Gastroesophageal sphincter (tissue), 3 donors: ENCODE measurements around the gene STARD4.

Source experiments
- CTCF ChIP-seq, 4 experiments: fragments of 200-600 bp in 2 of 4; fragments of 450-650 bp in 2 of 4; sonication (generic) in 1 of 4; IDR thresholded peaks; one replicate each; pipeline ENCODE4 v1.5.1; 2017 to 2019; ENCODE audit warnings: antibody characterized with exemption in 4 of 4, mild to moderate bottlenecking in 2 of 4, moderate library complexity in 2 of 4
- POLR2A ChIP-seq, 2 donors: fragments of 450-650 bp; IDR thresholded peaks; one replicate each; pipeline ENCODE4 v1.6.1; 2017; ENCODE audit warnings: antibody characterized with exemption in 2 of 2, mild to moderate bottlenecking in 2 of 2, moderate library complexity in 1 of 2
- POLR2AphosphoS5 ChIP-seq: sonication (generic); formaldehyde crosslinking; IDR thresholded peaks from one replicate; pipeline ENCODE4 v1.6.1; 2017; ENCODE audit warnings: antibody characterized with exemption

GRCh38 chr5:111518777-111519176, 6.4 kb upstream of the STARD4 start:
- TF ChIP-seq CTCF (IDR thresholded peaks at IDR 0.05) (no peak), POLR2A (IDR thresholded peaks at IDR 0.05) (no peak), POLR2AphosphoS5 (no peak)
